Measurements from ENCODE around the gene TRPM2. TPM values are rescaled to one million over a fixed set of nuclear protein-coding genes. Genes with fewer than 3 reads are reported as not detected.
"Not testable (repeated sequence)": the region's sequence is repeated elsewhere in the genome, so short reads cannot be mapped to it uniquely, and the experiment has no call there.

Gene TRPM2
- total RNA-seq, 1 donor from 2014 or later, result 3.2 TPM

DNA sequence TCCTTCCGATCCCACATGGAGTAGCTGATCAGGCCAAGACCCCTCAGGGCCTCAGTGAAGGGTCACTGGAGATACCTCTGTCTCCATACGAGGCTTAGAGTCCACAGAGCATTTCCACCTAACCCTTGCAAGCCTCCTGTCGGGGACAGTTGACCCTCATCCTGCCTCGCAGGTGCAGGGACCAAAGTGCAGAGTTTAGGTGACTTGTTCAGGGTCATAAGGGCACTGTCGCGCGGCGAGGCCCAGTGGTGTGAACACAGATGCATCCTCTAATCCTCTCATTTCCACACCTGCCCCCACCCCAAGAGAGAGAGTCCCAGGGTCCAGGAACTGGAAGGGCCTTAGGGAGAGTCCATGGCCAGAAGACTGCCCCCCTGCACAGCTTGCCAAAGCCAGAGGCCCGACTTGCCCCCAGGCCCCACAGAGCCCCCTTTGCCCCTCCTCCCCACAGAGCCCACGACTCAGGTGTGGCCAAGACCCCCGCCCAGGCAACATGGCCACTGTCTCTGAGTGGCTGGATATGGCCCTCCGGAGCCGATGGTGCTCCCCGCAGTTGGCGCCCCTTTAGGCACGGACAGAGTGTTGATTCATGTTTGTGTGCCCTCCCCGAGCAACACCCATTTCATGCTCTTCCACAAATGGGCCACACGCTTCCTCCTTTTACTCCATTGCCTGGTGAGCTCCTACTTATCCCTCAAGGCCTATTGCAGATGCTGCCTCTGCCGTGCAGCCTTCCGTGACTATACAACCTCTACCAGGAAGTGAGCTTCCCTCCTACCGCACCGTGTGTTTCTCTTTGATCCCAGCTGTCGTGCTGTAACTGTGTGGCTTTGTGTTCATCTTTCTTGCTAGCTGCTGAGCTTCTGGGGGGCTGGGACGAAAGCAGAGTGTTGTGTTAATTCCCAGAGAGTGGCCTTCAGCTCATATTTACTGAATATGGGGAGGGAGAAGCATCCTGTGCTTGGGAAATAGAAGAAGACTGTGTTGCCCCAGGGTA lies 1.7 kb downstream of the TRPM2 start:
- no peak for DNase-seq

GRCh38 chr21:44356160-44356559 lies 2.7 kb downstream of the TRPM2 start:
- DNase-seq, result no peak

GRCh38 chr21:44356636-44357035 lies 3.2 kb downstream of the TRPM2 start:
- no peak for DNase-seq

DNA sequence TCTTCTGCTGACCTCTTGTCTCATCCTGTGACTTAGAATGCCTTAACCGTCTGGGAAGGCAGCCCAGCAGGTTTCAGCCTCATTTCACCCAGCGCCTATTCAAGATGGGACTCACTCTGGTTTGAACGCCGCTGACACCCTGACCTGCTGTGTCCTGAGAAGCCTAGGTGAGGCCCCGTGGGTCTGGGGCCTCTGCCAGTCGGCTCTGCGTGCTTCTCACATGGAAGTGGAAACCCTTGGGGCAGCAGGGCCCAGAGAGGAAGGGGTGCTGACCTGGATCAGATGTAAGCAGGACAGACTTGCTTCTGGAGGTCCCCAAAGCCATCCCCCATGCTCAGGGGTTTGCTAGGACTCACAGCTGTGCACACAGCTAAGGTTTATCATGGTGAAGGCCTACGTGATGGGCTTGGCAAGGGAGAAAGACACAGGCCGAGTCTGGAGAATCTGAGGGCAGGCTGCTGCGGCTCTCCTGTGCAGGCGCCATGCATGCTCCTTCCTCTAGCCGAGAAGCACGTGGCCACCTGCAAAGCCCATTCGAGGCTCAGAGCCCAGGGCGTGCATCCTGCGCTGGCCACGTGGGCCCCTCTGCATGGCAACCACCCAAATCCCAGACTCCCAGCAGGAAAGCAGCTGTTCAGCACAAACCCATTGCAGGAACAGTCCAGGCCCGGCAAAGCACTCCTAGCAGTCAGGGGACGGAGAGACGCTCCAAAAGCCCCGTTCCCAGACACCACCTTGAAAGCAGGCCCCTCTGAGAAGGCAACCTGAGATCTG lies 3.8 kb downstream of the TRPM2 start:
- DNase-seq, result no peak

DNA sequence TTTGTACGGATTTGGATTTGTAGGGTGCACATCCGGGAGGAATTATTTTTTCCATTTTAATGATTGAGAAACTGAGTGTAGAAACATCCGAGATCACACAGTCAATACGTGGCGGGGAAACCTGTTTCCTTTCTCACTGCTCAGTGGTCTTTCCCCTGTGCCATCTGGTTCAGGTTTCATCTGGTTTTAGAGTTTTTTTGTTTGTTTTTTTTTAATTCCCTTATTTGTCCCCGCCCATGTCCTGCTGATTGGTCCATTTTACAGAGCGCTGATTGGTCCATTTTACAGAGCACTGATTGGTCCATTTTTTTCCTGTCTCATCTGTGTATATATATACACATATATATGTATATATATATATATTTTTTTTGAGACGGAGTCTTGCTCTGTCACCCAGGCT lies 6.0 kb downstream of the TRPM2 start:
- no peak for DNase-seq

GRCh38 chr21:44360159-44360558 lies 6.7 kb downstream of the TRPM2 start:
- DNase-seq, result no peak

DNA sequence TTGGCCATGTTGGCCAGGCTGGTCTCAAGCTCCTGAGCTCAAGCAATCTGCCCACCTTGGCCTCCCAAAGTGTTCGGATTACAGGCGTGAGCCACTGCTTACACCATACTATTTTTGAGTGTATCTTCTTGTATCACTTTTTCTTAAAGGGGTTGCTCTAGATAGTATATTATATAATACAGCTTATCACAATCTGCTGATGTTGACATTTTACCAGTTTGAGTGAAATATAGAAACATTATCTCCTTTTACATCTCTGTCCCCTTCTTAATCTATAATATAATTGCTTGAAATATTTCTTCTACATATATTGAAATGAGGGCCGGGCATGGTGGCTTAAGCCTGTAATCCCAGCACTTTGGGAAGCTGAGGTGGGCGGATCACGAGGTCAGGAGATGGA lies 8.5 kb downstream of the TRPM2 start:
- not testable (repeated sequence) for DNase-seq

DNA sequence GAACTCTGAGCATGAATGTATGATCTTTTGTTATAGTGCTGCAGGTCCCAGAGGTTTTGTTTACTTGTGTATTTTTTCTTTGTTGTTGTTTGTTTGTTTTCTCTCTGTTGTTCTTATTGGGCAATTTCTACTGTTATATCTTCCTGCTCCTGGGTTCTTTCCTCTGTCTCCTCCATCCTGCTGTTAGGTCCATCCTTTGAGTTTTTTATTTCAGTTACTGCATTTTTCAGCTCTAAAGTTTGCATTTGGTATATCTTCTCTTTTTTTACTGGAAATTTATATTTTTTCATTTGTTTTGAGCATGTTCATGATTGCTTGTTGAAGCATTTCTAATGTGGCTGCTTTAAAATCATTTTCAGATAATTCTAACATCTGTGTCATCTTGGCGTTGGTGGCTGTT lies 9.9 kb downstream of the TRPM2 start:
- no peak for DNase-seq

DNA sequence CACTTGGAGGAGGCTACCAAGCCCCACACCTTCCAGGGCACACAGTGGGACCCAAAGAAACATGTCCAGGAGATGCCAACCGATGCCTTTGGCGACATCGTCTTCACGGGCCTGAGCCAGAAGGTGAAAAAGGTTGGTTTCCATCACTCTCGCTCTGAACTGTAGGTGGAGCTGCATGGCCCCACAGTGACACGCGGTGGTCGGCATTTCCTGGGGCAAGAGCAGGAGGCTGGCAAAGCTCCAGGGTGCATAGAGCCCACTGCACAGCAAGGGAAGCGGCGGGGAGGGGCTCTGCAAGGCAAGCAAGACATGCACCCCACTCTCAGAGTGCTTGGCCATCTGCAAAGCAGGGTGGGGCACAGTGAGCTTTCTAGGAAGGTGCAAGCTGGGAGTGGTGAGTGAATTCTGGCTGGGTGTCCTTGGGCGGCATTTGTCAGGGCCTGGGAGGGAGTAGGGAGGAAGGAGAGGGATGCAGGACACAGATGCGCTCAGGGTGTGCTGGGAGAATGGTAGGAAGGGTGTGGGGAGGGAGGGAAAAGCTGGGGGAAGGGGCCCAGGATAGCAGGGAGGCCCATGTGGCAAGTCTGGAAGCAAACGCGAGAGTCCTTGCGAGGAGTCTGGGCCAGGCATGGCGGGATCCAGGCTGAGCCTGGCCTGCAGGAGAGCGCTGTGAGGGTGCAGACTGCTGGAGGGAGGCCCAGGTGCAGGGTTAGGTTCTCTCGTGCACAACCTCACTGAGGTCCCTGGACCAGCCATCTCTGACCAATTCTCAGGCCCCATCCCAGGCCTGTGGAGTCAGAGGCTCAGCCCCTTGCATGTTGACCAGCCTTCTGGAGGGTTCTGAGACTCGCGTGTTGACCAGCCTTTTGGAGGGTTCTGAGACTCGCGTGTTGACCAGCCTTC lies 11.0 kb downstream of the TRPM2 start:
- no peak for DNase-seq

DNA sequence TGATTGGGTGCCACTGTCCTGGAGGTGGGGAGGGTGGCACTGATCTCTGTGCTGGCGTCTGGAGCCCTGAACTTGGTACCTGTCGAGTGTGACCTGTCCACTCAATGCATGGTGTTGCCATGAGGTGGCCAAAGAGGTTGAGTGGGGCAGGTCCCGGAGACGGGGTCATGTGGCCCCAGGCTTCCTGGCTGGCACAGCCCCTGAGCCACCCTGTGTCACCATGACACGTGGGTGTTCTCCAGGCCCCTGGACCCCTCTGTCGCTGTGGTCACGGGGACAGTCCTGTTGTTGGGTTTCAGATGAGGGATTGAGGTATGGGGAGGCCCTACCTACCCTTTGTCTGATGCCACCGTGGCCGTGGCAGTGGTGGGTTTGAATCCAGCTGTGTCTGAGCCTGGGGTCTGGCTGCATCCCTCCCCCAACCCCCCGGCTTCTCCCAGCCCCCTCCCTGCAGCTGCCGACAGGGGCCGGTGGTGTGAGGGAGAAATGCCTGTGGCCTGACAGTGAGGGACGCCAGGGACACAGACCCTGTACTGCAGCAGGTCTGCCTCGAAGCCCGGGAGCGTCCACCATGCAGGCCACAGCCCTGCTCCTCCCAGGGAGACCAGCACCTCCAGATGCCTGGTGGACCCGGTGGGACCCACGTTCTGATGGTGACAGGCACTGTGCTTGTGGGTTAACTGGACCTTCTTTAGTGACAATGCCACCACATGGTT lies 12.0 kb downstream of the TRPM2 start:
- DNase-seq, result no peak

DNA sequence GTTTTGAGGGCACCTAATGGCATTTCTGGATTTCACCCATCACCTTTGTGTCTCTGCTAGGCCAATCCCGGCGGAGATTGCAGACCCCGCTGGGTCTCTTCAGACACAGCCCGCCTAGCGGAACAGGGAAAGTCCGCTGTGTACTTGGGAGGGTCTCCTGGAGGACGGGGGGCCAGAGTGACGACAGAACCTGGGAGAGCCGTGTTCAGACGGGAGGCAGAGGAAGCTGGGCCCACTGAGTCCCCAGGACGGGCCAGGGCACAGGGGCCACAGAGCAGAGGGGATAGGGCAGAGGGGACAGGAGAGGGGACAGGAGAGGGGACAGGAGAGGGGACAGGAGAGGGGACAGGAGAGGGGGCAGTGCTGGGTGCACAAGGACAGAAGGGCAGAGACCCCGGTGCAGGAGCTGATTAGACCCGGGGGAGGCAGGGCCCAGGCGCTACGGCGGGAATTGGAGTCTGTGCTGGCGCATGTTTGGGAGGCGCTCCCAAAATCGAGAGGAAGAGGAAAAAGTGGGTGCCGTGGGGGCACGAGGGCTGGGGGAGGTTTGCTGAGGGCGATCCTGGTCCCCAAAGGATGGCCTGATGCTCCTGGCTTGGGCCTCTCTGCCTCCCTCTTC lies 12.7 kb downstream of the TRPM2 start:
- DNase-seq, result no peak

- DNase-seq, result no peak
These were observed 13.3 kb downstream of the TRPM2 start for GRCh38 chr21:44366586-44367211.

DNA sequence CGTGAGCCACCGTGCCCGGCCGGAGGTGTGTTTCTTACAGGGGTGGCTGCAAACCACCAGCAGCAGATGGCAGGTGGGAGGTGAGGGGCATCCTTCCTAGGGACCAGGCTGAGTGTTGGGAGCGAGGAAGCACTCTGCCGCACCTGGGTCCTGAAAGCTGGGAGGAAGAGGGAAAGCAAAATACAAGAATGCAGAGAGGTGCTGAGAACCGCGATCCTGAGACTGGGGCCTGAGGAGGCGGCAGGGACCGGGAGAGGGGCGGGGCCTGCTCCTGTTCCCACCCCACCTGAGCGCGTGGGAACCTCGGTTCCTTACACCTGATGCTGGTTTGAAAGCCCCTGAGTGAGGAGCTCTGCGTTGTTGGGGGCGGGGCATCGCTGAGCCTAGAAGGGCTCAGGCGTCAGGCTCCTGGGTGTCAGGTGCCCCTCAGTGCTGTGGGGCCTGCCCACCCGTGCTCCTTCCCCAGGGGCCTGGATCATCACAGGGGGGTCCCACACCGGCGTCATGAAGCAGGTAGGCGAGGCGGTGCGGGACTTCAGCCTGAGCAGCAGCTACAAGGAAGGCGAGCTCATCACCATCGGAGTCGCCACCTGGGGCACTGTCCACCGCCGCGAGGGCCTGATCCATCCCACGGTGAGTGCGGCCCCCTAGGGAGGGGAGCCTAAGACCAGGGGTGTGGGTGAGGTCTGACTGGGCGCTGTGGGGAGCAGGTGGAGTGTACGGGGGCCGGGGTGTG lies 15.5 kb downstream of the TRPM2 start:
- DNase-seq, result no peak

DNA sequence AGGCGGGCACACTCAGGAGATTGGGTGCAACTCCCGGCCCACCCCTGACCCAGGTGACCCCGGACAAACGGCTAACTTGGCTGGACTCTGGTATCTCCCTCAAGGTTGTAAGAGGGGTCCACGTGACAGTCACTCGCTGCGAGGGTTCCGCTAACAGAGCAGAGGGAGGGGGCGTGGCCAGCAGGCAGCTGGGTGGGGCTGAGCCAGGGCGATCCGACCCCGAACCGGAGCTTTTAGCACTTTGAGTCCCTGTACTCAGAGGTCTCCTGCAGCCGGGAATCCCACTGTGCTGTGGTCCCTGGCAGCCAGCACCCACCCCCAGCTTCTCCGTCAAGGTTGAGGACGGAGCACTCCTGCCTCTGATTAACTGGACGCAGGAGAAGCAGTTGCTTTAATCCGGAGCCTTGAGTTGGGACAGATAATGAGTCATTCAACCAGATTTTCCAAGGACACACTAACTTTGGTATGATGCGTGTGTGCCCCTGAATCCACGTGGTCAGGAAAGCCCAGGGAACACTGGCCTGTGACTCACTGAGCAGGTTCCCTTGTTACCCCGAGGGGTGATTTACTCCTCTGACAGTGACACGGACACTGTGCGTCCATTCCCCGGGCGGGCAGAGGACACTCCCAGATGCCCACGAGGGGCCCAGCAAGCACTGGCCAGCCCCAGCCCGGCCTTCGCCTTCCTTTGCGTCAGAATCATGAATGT lies 16.8 kb downstream of the TRPM2 start:
- DNase-seq, result peak; percentile 6

DNA sequence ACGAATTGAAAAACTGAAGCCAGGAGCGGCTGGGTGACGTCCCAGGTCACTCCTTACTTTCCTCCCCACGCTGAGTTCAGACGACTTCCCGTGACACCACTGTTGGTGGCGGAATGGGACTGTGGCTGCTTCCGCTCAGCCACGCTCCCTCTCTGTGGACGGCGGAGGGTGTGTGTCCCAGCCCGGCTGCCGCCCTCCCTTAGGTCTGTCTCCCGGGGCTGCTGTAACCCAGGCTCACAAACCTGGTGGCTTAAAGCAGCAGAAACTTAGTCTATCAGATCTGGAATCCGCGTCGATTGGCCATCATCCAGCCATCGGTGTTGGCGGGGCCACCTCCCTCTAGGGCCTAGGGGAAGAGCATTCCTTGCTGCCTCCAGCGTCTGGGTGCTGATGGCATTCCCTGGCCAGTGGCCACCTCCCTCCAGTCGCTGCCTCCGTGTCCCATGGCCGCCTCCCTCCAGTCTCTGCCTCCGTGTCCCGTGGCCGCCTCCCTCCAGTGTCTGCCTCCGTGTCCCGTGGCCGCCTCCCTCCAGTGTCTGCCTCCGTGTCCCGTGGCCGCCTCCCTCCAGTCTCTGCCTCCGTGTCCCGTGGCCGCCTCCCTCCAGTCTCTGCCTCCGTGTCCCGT lies 17.5 kb downstream of the TRPM2 start:
- DNase-seq, result no peak

DNA sequence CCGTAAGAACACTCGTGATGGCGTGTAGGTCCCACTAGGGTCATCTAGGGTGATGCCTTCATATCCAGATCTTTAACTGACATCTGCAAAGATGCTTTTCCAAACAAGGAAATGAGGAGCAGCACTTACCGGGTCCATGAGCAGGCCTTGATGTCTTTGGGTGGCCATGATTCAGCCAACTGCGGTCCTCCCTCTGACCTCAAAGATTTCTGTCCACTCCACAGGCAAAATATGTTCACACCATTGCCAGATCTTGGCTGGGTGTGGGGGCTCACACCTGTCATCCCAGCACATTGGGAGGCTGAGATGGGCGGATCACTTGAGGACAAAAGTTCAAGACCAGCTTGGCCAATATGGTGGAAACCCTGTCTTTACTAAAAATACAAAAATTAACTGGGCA lies 18.2 kb downstream of the TRPM2 start:
- DNase-seq, result no peak

DNA sequence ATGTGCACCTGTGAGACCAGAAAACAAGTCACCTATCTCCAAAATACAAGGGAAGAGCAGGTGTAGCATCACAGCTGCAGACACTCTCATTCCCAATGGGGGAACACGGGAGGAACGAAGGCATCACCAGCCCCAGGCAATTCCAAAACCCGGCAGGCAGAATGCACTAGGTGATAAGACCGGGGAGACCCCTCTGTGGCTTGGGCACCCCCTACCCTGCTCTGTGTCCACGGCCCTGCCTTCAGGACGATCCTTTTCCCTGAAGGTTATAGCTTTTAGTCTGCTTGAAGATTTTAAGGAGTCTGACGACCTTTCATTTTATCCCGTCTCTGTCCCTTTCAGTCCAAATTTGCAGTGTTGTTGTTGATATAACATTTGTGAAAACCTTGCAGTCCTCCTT lies 19.2 kb downstream of the TRPM2 start:
- DNase-seq, result no peak

DNA sequence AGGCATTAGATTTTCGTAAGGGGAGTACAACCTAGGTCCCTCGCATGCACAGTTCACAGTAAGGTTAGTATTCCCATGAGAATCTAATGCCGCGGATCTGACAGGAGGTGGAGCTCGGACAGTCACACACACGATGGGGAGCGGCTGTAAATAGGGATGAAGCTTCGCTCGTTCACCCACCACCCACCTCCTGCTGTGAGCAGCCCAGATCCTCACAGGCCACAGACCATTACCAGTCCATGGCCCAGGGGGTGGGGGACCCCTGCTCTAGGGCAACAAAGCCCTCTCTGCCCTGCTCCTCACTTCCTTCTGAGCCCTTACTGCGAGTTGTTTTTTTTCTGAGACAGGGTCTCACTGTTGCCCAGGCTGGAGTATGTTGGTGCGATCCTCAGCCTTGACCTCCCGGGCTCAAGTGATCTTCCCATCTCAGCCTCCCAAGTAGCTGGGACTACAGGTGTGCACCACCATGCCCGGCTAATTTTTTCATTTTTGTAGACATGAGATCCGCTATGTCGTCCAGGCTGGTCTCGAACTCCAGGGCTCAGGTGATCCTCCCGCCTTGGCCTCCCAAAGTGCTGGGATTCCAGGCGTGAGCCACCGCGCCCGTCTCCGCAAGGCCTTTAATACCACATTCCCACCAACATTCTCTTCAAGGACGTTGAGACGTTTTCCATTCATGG lies 21.3 kb downstream of the TRPM2 start:
- DNase-seq, result no peak

DNA sequence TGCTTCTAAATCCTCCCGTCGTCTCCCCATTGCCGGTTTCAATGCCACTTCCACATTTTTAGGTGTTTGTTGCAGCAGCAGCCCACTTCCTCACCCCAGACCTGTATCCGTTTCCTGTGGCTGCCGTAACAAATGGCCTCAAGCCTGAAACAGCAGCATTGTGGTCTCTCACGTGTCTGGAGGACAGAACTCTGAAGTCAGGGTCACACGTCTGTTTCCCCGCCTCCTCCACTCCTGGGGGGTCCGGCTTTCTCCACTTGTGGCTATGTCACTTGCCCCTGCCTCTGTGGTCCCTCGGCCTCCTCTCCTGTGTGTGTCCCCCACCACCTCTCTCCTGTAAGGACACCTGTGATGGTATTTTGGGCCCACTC lies 21.8 kb downstream of the TRPM2 start:
- no peak for DNase-seq
